Gastrocnemius medialis (tissue), 4 donors: ENCODE measurements around the gene NR1D1. TPM values are rescaled to one million over a fixed set of nuclear protein-coding genes. Genes with fewer than 3 reads are reported as not detected.

ENCODE experiments used
- ATAC-seq, 2 donors: fragments of 150-250 bp; one replicate each; pipeline ENCODE4 v1.9.1; 2016
- DNase-seq, 2 donors: peaks; one replicate each; pipeline ENCODE4 v3.0.0-alpha.2; 2019
- H3K27ac ChIP-seq, 4 donors: fragments of 200-600 bp; sonication (generic); 1 replicate in 1 of 4; 2 replicates in 3 of 4; pipeline ENCODE4 v1.5.1; 2016 to 2018; ENCODE audit warnings: mild to moderate bottlenecking in 2 of 4, moderate library complexity in 1 of 4
- H3K27me3 ChIP-seq, 3 donors: fragments of 200-600 bp; sonication (generic) in 2 of 3; 1 replicate in 1 of 3; 2 replicates in 2 of 3; pipeline versions ENCODE4 v1.5.1 to v1.6.0; 2016 to 2019; ENCODE audit warnings: mild to moderate bottlenecking in 1 of 3, moderate library complexity in 1 of 3
- H3K36me3 ChIP-seq, 2 donors: fragments of 200-600 bp; sonication (generic) in 1 of 2; one replicate each; pipeline ENCODE4 v1.5.1; 2017 to 2018
- H3K4me1 ChIP-seq, 2 donors: fragments of 200-600 bp; sonication (generic) in 1 of 2; one replicate each; pipeline ENCODE4 v1.5.1; 2016 to 2017; ENCODE audit warnings: mild to moderate bottlenecking in 2 of 2
- H3K4me3 ChIP-seq, 4 donors: fragments of 200-600 bp; sonication (generic) in 3 of 4; 1 replicate in 1 of 4; 2 replicates in 3 of 4; pipeline ENCODE4 v1.5.1; 2016 to 2019; ENCODE audit warnings: mild to moderate bottlenecking in 2 of 4
- H3K9me3 ChIP-seq, 3 donors: fragments of 200-600 bp; sonication (generic) in 2 of 3; 1 replicate in 1 of 3; 2 replicates in 2 of 3; pipeline ENCODE4 v1.5.1; 2016 to 2019
- CTCF ChIP-seq, 5 experiments: fragments of 450-650 bp in 3 of 5; fragments of 200-600 bp in 2 of 5; sonication (generic) in 2 of 5; IDR thresholded peaks in 4 of 5; conservative IDR thresholded peaks in 1 of 5; 1 replicate in 4 of 5; 2 replicates in 1 of 5; pipeline ENCODE4 v1.5.1; 2016 to 2019; ENCODE audit warnings: antibody characterized with exemption in 5 of 5, mild to moderate bottlenecking in 3 of 5, moderate library complexity in 3 of 5
- POLR2A ChIP-seq, 2 donors: fragments of 450-650 bp; IDR thresholded peaks; one replicate each; pipeline ENCODE4 v1.6.1; 2017; ENCODE audit warnings: antibody characterized with exemption in 2 of 2, mild to moderate bottlenecking in 2 of 2, moderate library complexity in 2 of 2
- in situ Hi-C, 4 donors: fragments of 200-750 bp; cut with MboI; loops; one replicate each; pipeline versions ENCODE4 v1.15.0 to v1.8.0; 2017; ENCODE audit warnings: low sequenced_read_pairs in 4 of 4
- intact Hi-C: fragments of 100-400 bp; cut with DNase I; formaldehyde crosslinking; loops from one replicate; pipeline ENCODE4 v1.15.1; 2023; ENCODE audit warnings: low total_unique reads
- total RNA-seq, 4 donors: library from RNA; depleted of rRNA; stranded (reverse); fragments of >200 nt; gene quantifications; one replicate each; pipeline versions ENCODE4 v1.1.0 to v1.2.3, GENCODE V29; 2016

The NR1D1 gene
- total RNA-seq, 4 donors from 2014 or later, result 16.0 to 34.2 (median 18.3) TPM

GRCh38 chr17:40076591-40076990 lies 23.8 kb downstream of the NR1D1 start:
- Histone ChIP-seq H3K27ac (peak overlapping the region; percentile 43 to 100 (median 100)), H3K36me3 (peaks cover 0 to 20% of the 10 kb centered on the region in 2 donors), H3K9me3 (no peaks in the 10 kb centered on the region), H3K4me3 (no peak overlapping the region), H3K4me1 (peaks cover 51 to 56% of the 10 kb centered on the region in 2 donors), H3K27me3 (no peaks in the 10 kb centered on the region)
- intact Hi-C loops, result no loop called here
- TF ChIP-seq POLR2A (IDR thresholded peaks at IDR 0.05), result no peak
- no peak for TF ChIP-seq CTCF (IDR thresholded peaks at IDR 0.05 in 4 of 5, conservative IDR thresholded peaks at IDR 0.05 in 1 of 5)
- DNase-seq (no peak), ATAC-seq (no peak)
- in situ Hi-C loops, result no loop called here

DNA sequence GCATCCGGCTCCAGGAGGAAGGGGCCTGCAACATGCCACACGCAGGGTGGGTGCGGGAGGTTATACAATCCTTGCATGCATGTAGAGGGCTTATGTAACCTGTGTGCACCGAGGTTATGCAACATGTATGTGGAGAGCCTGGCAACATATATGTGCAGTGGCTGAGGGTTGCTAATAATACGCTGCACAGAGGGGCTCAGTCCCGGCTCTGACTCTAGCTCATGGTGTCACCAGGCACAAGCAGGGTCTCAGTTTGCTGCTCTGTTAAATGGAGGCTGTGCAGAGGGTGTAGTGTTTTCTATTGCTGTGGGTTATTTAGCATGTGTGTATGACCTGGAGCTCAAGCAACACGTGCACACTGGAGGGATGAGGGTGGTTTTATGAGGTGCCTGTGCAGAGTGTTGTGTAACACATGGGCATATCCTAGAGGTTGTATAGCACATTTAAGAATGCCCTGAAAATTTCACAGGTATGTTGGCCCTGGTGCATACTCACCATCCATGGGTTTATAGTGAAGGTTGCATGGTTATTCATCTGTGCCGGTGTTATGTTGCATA lies 24.4 kb downstream of the NR1D1 start:
- H3K36me3 ChIP-seq, result peaks cover 0 to 20% of the 10 kb centered on the region in 2 donors
- no peak for ATAC-seq
- peak overlapping the region; percentile 100 for H3K27ac ChIP-seq
- in situ Hi-C loops, result no loop called here
- peak overlapping the region in 3 of 4 donors; percentile 14 to 21 (median 18) for H3K4me3 ChIP-seq
- intact Hi-C loops, result loop anchor here (1.0 to 2.0 kb wide), 2 partner anchors 14 to 61 kb away; partner anchors contain the start of genes CSF3 and THRA
- no peaks in the 10 kb centered on the region for H3K27me3 ChIP-seq
- peaks cover 57 to 61% of the 10 kb centered on the region in 2 donors for H3K4me1 ChIP-seq
- no peak for DNase-seq
- TF ChIP-seq POLR2A (IDR thresholded peaks at IDR 0.05), result no peak
- TF ChIP-seq CTCF (IDR thresholded peaks at IDR 0.05 in 4 of 5, conservative IDR thresholded peaks at IDR 0.05 in 1 of 5), result no peak
- no peaks in the 10 kb centered on the region for H3K9me3 ChIP-seq

- intact Hi-C loops (loop anchor here (1.0 to 2.0 kb wide), 2 partner anchors 13 to 61 kb away; partner anchors contain the start of genes CSF3 and THRA), in situ Hi-C loops (no loop called here)
- DNase-seq (peak; percentile 77 to 91), ATAC-seq (peak; percentile 46 to 65)
- TF ChIP-seq POLR2A (IDR thresholded peaks at IDR 0.05) (no peak), CTCF (IDR thresholded peaks at IDR 0.05 in 4 of 5, conservative IDR thresholded peaks at IDR 0.05 in 1 of 5) (peak; percentile 92 to 98 (median 97))
- Histone ChIP-seq H3K27me3 (no peaks in the 10 kb centered on the region), H3K4me3 (peak overlapping the region in 3 of 4 donors; percentile 14 to 21 (median 18)), H3K27ac (peak overlapping the region; percentile 100), H3K36me3 (peaks cover 0 to 20% of the 10 kb centered on the region in 2 donors), H3K9me3 (no peaks in the 10 kb centered on the region), H3K4me1 (peaks cover 63 to 68% of the 10 kb centered on the region in 2 donors)
Observed at GRCh38 chr17:40075201-40075941, 25.0 kb downstream of the NR1D1 start.

- TF ChIP-seq CTCF (IDR thresholded peaks at IDR 0.05 in 4 of 5, conservative IDR thresholded peaks at IDR 0.05 in 1 of 5) (no peak), POLR2A (IDR thresholded peaks at IDR 0.05) (no peak)
- H3K27me3 ChIP-seq, result no peaks in the 10 kb centered on the region
- H3K27ac ChIP-seq, result peak overlapping the region; percentile 100
- H3K4me3 ChIP-seq, result no peak overlapping the region
- H3K36me3 ChIP-seq, result peaks cover 0 to 20% of the 10 kb centered on the region in 2 donors
- ATAC-seq (peak; percentile 5 to 6), DNase-seq (no peak)
- H3K4me1 ChIP-seq, result peaks cover 69 to 73% of the 10 kb centered on the region in 2 donors
- intact Hi-C loops (loop anchor here (1.0 to 2.0 kb wide), 2 partner anchors 13 to 60 kb away; partner anchors contain the start of genes CSF3 and THRA), in situ Hi-C loops (loop anchor here in 1 of 4 donors (5.0 kb wide), 1 partner anchor 32 kb away; no protein-coding TSS in a partner anchor)
- H3K9me3 ChIP-seq, result no peaks in the 10 kb centered on the region
Observed at GRCh38 chr17:40074871-40075200, 25.6 kb downstream of the NR1D1 start.
